HFFc6 (cell line): ENCODE results near the gene PLXND1. TPM values are rescaled to one million over a fixed set of nuclear protein-coding genes. Genes with fewer than 3 reads are reported as not detected.
A peak's percentile ranks its signal among the peaks of the same experiment; 100 is the strongest.

Experiments
- DNase-seq: peaks from one replicate; pipeline ENCODE4 v3.0.0-alpha.2; 2018
- H3K27ac Mint-ChIP-seq: 2 replicates; pipeline ENCODE4 v1.8.0; 2020; ENCODE audit warnings: mild to moderate bottlenecking, mixed read lengths
- H3K27me3 Mint-ChIP-seq: 2 replicates; pipeline ENCODE4 v1.8.0; 2021; ENCODE audit warnings: mild to moderate bottlenecking, moderate library complexity, mixed read lengths; ENCODE audit not compliant: insufficient read depth
- H3K36me3 Mint-ChIP-seq: 2 replicates; pipeline ENCODE4 v1.8.0; 2021; ENCODE audit warnings: low read depth, mixed read lengths
- H3K4me1 Mint-ChIP-seq: 2 replicates; pipeline ENCODE4 v1.8.0; 2020; ENCODE audit warnings: low read depth, mixed read lengths
- H3K4me3 Mint-ChIP-seq: 2 replicates; pipeline ENCODE4 v1.8.0; 2020; ENCODE audit warnings: mild to moderate bottlenecking, moderate library complexity, mixed read lengths
- H3K9me3 Mint-ChIP-seq: 2 replicates; pipeline ENCODE4 v1.8.0; 2020; ENCODE audit warnings: mild to moderate bottlenecking, mixed read lengths
- total RNA-seq, 6 experiments: library from RNA; stranded (reverse); fragmentation: NEBNext Ultra II Directional; extraction: Animal tissue kit (Norgen Biotek cat#: 25700); gene quantifications; 2 replicates in 1 of 6; 3 replicates in 5 of 6; pipeline ENCODE4 v1.2.3, GENCODE V29; 2021
- TF ChIP-seq, protein P1 (sequence below): fragments of 200-600 bp; sonication (generic); IDR thresholded peaks from 2 replicates; pipeline ENCODE4 v1.5.0; 2021; ENCODE audit warnings: antibody characterized with exemption, mild to moderate bottlenecking

The PLXND1 gene
- total RNA-seq, 6 experiments from 2014 or later, result 86.7 to 118 (median 108) TPM

DNA sequence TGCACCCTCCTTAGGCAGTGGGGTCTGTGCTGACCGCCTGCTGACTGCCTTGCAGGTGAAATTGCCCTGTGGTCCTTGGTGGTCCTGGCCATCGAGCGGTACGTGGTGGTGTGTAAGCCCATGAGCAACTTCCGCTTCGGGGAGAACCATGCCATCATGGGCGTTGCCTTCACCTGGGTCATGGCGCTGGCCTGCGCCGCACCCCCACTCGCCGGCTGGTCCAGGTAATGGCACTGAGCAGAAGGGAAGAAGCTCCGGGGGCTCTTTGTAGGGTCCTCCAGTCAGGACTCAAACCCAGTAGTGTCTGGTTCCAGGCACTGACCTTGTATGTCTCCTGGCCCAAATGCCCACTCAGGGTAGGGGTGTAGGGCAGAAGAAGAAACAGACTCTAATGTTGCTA, 75.7 kb downstream of the PLXND1 start:
- Mint-ChIP-seq H3K27ac (no peak overlapping the region), H3K4me3 (no peak overlapping the region), H3K27me3 (no peaks in the 10 kb centered on the region; the same call in 1 of the 2 replicates), H3K9me3 (no peaks in the 10 kb centered on the region), H3K4me1 (peaks cover 27% of the 10 kb centered on the region), H3K36me3 (no peaks in the 10 kb centered on the region)
- TF ChIP-seq, protein P1, sequence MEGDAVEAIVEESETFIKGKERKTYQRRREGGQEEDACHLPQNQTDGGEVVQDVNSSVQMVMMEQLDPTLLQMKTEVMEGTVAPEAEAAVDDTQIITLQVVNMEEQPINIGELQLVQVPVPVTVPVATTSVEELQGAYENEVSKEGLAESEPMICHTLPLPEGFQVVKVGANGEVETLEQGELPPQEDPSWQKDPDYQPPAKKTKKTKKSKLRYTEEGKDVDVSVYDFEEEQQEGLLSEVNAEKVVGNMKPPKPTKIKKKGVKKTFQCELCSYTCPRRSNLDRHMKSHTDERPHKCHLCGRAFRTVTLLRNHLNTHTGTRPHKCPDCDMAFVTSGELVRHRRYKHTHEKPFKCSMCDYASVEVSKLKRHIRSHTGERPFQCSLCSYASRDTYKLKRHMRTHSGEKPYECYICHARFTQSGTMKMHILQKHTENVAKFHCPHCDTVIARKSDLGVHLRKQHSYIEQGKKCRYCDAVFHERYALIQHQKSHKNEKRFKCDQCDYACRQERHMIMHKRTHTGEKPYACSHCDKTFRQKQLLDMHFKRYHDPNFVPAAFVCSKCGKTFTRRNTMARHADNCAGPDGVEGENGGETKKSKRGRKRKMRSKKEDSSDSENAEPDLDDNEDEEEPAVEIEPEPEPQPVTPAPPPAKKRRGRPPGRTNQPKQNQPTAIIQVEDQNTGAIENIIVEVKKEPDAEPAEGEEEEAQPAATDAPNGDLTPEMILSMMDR, result no peak
- DNase-seq, result no peak

DNA sequence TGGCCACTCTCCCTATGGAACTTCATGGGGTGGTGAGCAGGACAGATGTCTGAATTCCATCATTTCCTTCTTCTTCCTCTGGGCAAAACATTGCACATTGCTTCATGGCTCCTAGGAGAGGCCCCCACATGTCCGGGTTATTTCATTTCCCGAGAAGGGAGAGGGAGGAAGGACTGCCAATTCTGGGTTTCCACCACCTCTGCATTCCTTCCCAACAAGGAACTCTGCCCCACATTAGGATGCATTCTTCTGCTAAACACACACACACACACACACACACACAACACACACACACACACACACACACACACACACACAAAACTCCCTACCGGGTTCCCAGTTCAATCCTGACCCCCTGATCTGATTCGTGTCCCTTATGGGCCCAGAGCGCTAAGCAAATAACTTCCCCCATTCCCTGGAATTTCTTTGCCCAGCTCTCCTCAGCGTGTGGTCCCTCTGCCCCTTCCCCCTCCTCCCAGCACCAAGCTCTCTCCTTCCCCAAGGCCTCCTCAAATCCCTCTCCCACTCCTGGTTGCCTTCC, 76.2 kb downstream of the PLXND1 start:
- Mint-ChIP-seq H3K4me3 (no peak overlapping the region), H3K27ac (no peak overlapping the region; the same call in 1 of the 2 replicates), H3K27me3 (no peaks in the 10 kb centered on the region; the same call in 1 of the 2 replicates), H3K4me1 (peaks cover 32% of the 10 kb centered on the region), H3K9me3 (no peaks in the 10 kb centered on the region), H3K36me3 (no peaks in the 10 kb centered on the region)
- DNase-seq, result peak; percentile 11
- TF ChIP-seq, protein P1, result no peak

DNA sequence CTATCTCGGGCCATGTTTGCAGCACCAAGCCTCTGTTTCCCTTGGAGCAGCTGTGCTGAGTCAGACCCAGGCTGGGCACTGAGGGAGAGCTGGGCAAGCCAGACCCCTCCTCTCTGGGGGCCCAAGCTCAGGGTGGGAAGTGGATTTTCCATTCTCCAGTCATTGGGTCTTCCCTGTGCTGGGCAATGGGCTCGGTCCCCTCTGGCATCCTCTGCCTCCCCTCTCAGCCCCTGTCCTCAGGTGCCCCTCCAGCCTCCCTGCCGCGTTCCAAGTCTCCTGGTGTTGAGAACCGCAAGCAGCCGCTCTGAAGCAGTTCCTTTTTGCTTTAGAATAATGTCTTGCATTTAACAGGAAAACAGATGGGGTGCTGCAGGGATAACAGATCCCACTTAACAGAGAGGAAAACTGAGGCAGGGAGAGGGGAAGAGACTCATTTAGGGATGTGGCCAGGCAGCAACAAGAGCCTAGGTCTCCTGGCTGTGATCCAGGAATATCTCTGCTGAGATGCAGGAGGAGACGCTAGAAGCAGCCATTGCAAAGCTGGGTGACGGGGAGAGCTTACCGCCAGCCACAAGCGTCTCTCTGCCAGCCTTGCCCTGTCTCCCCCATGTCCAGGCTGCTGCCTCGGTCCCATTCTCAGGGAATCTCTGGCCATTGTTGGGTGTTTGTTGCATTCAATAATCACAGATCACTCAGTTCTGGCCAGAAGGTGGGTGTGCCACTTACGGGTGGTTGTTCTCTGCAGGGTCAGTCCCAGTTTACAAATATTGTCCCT, 76.9 kb downstream of the PLXND1 start:
- no peak overlapping the region for H3K27ac Mint-ChIP-seq
- no peaks in the 10 kb centered on the region for H3K9me3 Mint-ChIP-seq
- DNase-seq, result no peak
- TF ChIP-seq, protein P1, result no peak
- H3K4me1 Mint-ChIP-seq, result peaks cover 34% of the 10 kb centered on the region
- H3K36me3 Mint-ChIP-seq, result no peaks in the 10 kb centered on the region
- no peaks in the 10 kb centered on the region; the same call in none of the 2 replicates for H3K27me3 Mint-ChIP-seq
- H3K4me3 Mint-ChIP-seq, result no peak overlapping the region

DNA sequence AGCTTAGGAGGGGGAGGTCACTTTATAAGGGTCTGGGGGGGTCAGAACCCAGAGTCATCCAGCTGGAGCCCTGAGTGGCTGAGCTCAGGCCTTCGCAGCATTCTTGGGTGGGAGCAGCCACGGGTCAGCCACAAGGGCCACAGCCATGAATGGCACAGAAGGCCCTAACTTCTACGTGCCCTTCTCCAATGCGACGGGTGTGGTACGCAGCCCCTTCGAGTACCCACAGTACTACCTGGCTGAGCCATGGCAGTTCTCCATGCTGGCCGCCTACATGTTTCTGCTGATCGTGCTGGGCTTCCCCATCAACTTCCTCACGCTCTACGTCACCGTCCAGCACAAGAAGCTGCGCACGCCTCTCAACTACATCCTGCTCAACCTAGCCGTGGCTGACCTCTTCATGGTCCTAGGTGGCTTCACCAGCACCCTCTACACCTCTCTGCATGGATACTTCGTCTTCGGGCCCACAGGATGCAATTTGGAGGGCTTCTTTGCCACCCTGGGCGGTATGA, 77.8 kb downstream of the PLXND1 start, which contains the start of gene RHO:
Gene RHO (plus strand): TSS at position 51 of the 512 bp plus-strand sequence. CDS start 95 bp downstream, at position 146.
- Mint-ChIP-seq H3K36me3 (no peaks in the 10 kb centered on the region), H3K9me3 (no peaks in the 10 kb centered on the region), H3K4me1 (peaks cover 25% of the 10 kb centered on the region), H3K27ac (no peak within 1 kb of the TSS), H3K27me3 (no peaks in the 10 kb centered on the region; the same call in none of the 2 replicates), H3K4me3 (no peak within 1 kb of the TSS)
- DNase-seq, result no peak
- TF ChIP-seq, protein P1, result no peak

DNA sequence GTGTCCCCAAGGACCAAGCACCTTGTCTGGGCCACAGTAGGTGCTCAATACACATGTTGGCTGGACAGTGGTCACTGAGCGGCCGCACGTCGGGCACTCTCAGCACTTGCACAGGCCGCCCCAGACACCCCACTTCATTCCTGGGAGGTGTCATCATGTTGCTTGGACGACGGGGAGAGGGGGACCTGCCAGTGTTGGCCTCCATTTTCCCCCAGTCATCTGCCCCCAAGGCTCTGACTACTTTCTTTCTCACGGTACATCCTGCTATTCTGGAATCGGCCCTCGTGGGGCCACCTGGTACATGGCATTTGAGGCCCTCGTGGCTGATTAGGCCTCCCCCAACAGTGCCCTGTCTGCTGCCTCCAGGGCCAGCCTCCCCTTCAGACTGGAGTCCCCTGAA, 79.2 kb downstream of the PLXND1 start:
- no peak overlapping the region for H3K27ac Mint-ChIP-seq
- H3K27me3 Mint-ChIP-seq, result no peaks in the 10 kb centered on the region; the same call in none of the 2 replicates
- peaks cover 25% of the 10 kb centered on the region for H3K4me1 Mint-ChIP-seq
- no peak overlapping the region for H3K4me3 Mint-ChIP-seq
- no peak for DNase-seq
- H3K36me3 Mint-ChIP-seq, result no peaks in the 10 kb centered on the region
- no peaks in the 10 kb centered on the region for H3K9me3 Mint-ChIP-seq
- TF ChIP-seq, protein P1, result no peak
